HCT116 (cell line): ENCODE measurements around the gene AOAH. TPM values are rescaled to one million over a fixed set of nuclear protein-coding genes. Genes with fewer than 3 reads are reported as not detected.
"Not testable (repeated sequence)": the region's sequence is repeated elsewhere in the genome, so short reads cannot be mapped to it uniquely, and the experiment has no call there.

Source experiments
- ATAC-seq: fragments of 200-7000 bp; cut with Tn5 transposase; 2 replicates; pipeline ENCODE4 v1.9.1; 2020; ENCODE audit warnings: mild to moderate bottlenecking, moderate library complexity
- BruUV-seq: library from RNA; stranded (reverse); fragments of 400-500 nt; replicated peaks from 2 replicates; lab custom pipeline; 2021; lab: Mats Ljungman, UMichigan
- CTCF ChIA-PET: fragments of 300-600 bp; sonication (Branson Sonifier 250); formaldehyde crosslinking; loops from one replicate; lab custom pipeline; 2021; ENCODE audit warnings: antibody characterized with exemption; lab: Charles Lee
- POLR2A ChIA-PET: fragments of 300-600, 350-600 bp; sonication (Branson Sonifier 250); formaldehyde crosslinking; loops from one replicate; lab custom pipeline; 2021; ENCODE audit warnings: antibody characterized with exemption; lab: Charles Lee
- RAD21 ChIA-PET, 2 experiments: fragments of 300-600 bp; sonication (Branson Sonifier 250); formaldehyde crosslinking; loops; one replicate each; lab custom pipeline; 2023; ENCODE audit warnings: low total read pairs in 2 of 2; ENCODE audit not compliant: uncharacterized antibody in 2 of 2, unreplicated experiment in 2 of 2, low non-redundant PET in 1 of 2; lab: Charles Lee
- DNase-seq: peaks from one replicate; pipeline ENCODE4 v3.0.0-alpha.2; 2010; ENCODE audit warnings: low read depth, low spot score
- H2AFZ ChIP-seq: fragments of 200-600 bp; shearing (Covaris generic), sonication (generic); 2 replicates; pipeline ENCODE4 v1.6.1; 2017; ENCODE audit warnings: low read depth, mixed run types, mixed read lengths, antibody characterized with exemption, low read length; ENCODE audit not compliant: poor library complexity, severe bottlenecking
- H3K27ac ChIP-seq: 2 replicates; pipeline ENCODE4 v1.5.1; 2012; ENCODE audit warnings: low read depth, low read length
- H3K27me3 ChIP-seq: fragments of 200-600 bp; sonication (generic); 2 replicates; pipeline ENCODE4 v1.6.1; 2016; ENCODE audit warnings: mixed run types, low read length, mixed read lengths; ENCODE audit not compliant: insufficient read depth
- H3K36me3 ChIP-seq, 2 experiments: fragments of 200-500 bp in 1 of 2; fragments of 200-600 bp in 1 of 2; sonication (Bioruptor generic) in 1 of 2; sonication (generic) in 1 of 2; 2 replicates each; pipeline versions ENCODE4 v1.5.1 to v1.6.1; 2014 to 2016; ENCODE audit warnings: low read length in 2 of 2, inconsistent platforms in 1 of 2, mixed read lengths in 1 of 2, mixed run types in 1 of 2; ENCODE audit not compliant: insufficient read depth in 2 of 2, control insufficient read depth in 1 of 2
- H3K4me1 ChIP-seq, 2 experiments: fragments of 200-600 bp in 1 of 2; sonication (generic) in 1 of 2; 2 replicates each; pipeline versions ENCODE4 v1.5.1 to v1.6.1; 2012 to 2017; ENCODE audit warnings: low read length in 2 of 2, inconsistent platforms in 1 of 2, mild to moderate bottlenecking in 1 of 2, mixed read lengths in 1 of 2, mixed run types in 1 of 2, moderate library complexity in 1 of 2; ENCODE audit not compliant: insufficient read depth in 2 of 2, control insufficient read depth in 1 of 2
- H3K4me2 ChIP-seq: fragments of 200-600 bp; sonication (generic); 2 replicates; pipeline ENCODE4 v1.6.1; 2017; ENCODE audit warnings: mixed run types, low read length, mixed read lengths
- H3K4me3 ChIP-seq, 2 experiments: fragments of 200-600 bp in 1 of 2; sonication (generic) in 1 of 2; replicated peaks in 1 of 2; 2 replicates each; pipeline ENCODE4 v1.5.1; 2011 to 2016; ENCODE audit warnings: low read length in 2 of 2, control low read depth in 1 of 2, low read depth in 1 of 2, mild to moderate bottlenecking in 1 of 2, mixed read lengths in 1 of 2, mixed run types in 1 of 2
- H3K79me2 ChIP-seq: fragments of 200-600 bp; sonication (generic); 2 replicates; pipeline ENCODE4 v1.6.1; 2017; ENCODE audit warnings: mild to moderate bottlenecking, mixed run types, low read length, moderate library complexity, mixed read lengths; ENCODE audit not compliant: insufficient read depth
- H3K9ac ChIP-seq: fragments of 200-600 bp; sonication (generic); 2 replicates; pipeline ENCODE4 v1.6.1; 2016; ENCODE audit warnings: low read length, mixed read lengths
- H3K9me2 ChIP-seq: fragments of 200-600 bp; sonication (generic), shearing (Covaris generic); 2 replicates; pipeline ENCODE4 v1.6.1; 2017; ENCODE audit warnings: mixed run types, mild to moderate bottlenecking, moderate library complexity; ENCODE audit not compliant: insufficient read depth
- H3K9me3 ChIP-seq, 2 experiments: fragments of 200-500 bp in 1 of 2; fragments of 200-600 bp in 1 of 2; sonication (Bioruptor generic) in 1 of 2; sonication (generic) in 1 of 2; 2 replicates each; pipeline ENCODE4 v1.6.1; 2014 to 2017; ENCODE audit warnings: low read length in 2 of 2, mixed read lengths in 2 of 2, inconsistent platforms in 1 of 2, low read depth in 1 of 2, mild to moderate bottlenecking in 1 of 2, mixed run types in 1 of 2, moderate library complexity in 1 of 2; ENCODE audit not compliant: control insufficient read depth in 1 of 2, insufficient read depth in 1 of 2
- H4K20me1 ChIP-seq: fragments of 200-600 bp; sonication (generic), shearing (Covaris generic); 2 replicates; pipeline ENCODE4 v1.6.1; 2017; ENCODE audit warnings: mixed run types, mild to moderate bottlenecking, moderate library complexity; ENCODE audit not compliant: insufficient read depth
- ATF3 ChIP-seq: IDR thresholded peaks from 2 replicates; pipeline ENCODE4 v1.6.1; 2012
- CEBPB ChIP-seq: IDR thresholded peaks from 2 replicates; pipeline ENCODE4 v1.6.1; 2012; ENCODE audit warnings: low read depth
- ELF1 ChIP-seq: IDR thresholded peaks from 2 replicates; pipeline ENCODE4 v1.6.1; 2012; ENCODE audit warnings: low read depth, borderline replicate concordance
- EZH2phosphoT487 ChIP-seq: fragments of 200-600 bp; IDR thresholded peaks from 2 replicates; pipeline ENCODE4 v1.6.1; 2018; ENCODE audit warnings: antibody characterized with exemption, borderline replicate concordance
- MAX ChIP-seq: IDR thresholded peaks from 2 replicates; pipeline ENCODE4 v1.6.1; 2012
- POLR2A ChIP-seq: IDR thresholded peaks from 2 replicates; pipeline ENCODE4 v1.7.0; 2011; ENCODE audit warnings: borderline replicate concordance; ENCODE audit not compliant: insufficient read depth, insufficient read length; ENCODE audit errors: extremely low read depth
- REST ChIP-seq: IDR thresholded peaks from 2 replicates; pipeline ENCODE4 v1.6.1; 2012; ENCODE audit warnings: low read depth
- SIN3A ChIP-seq: IDR thresholded peaks from 2 replicates; pipeline ENCODE4 v1.6.1; 2012; ENCODE audit warnings: low read depth
- YY1 ChIP-seq: IDR thresholded peaks from 2 replicates; pipeline ENCODE4 v1.6.1; 2011; ENCODE audit warnings: low read length, low read depth, moderate library complexity, mild to moderate bottlenecking; ENCODE audit not compliant: insufficient replicate concordance; ENCODE audit errors: extremely low read depth
- ZFX ChIP-seq: fragments of 450-650 bp; IDR thresholded peaks from 2 replicates; pipeline ENCODE4 v1.6.1; 2017
- intact Hi-C: fragments of 100-400 bp; cut with micrococcal nuclease; formaldehyde crosslinking; loops from 2 replicates; pipeline ENCODE4 v1.10.0; 2022
- total RNA-seq: library from RNA; stranded (reverse); gene quantifications from one replicate; pipeline ENCODE4 v1.2.1, GENCODE V29; 2021; ENCODE audit not compliant: unreplicated experiment

AOAH gene
- total RNA-seq, 1 experiment from 2014 or later: 1.1 TPM

GRCh38 chr7:36717586-36717985 lies 6.7 kb downstream of the AOAH start:
- Histone ChIP-seq H2AFZ (no peak overlapping the region), H4K20me1 (no peaks in the 10 kb centered on the region), H3K9me2 (no peaks in the 10 kb centered on the region), H3K36me3 (no peaks in the 10 kb centered on the region), H3K79me2 (no peaks in the 10 kb centered on the region), H3K27ac (no peak overlapping the region), H3K9ac (no peak overlapping the region), H3K9me3 (no peaks in the 10 kb centered on the region), H3K4me3 (no peak overlapping the region), H3K4me1 (no peaks in the 10 kb centered on the region), H3K4me2 (no peak overlapping the region), H3K27me3 (peaks cover 7% of the 10 kb centered on the region; the same call in 1 of the 2 replicates)
- intact Hi-C loops: no loop called here
- DNase-seq (no peak), ATAC-seq (no peak)
- BruUV-seq: no TSS peak
- ChIA-PET POLR2A (no interaction called here), CTCF (no interaction called here), RAD21 (no interaction called here)
- no peak for TF ChIP-seq POLR2A
- no peak for TF ChIP-seq ZFX
- no peak for TF ChIP-seq ELF1
- no peak for TF ChIP-seq SIN3A

- RAD21 ChIA-PET: not testable (repeated sequence)
Measured at GRCh38 chr7:36716802-36717201, 7.5 kb downstream of the AOAH start.

GRCh38 chr7:36712015-36712414 lies 12.3 kb downstream of the AOAH start:
- BruUV-seq: no TSS peak
- H3K9me3 ChIP-seq: no peaks in the 10 kb centered on the region
- peaks cover 6% of the 10 kb centered on the region for H3K27me3 ChIP-seq
- ChIA-PET CTCF (no interaction called here), POLR2A (no interaction called here), RAD21 (no interaction called here)
- no peak for DNase-seq
- H3K4me2 ChIP-seq: no peak overlapping the region
- H2AFZ ChIP-seq: no peak overlapping the region
- H3K27ac ChIP-seq: no peak overlapping the region
- no peaks in the 10 kb centered on the region for H3K4me1 ChIP-seq
- H3K4me3 ChIP-seq: no peak overlapping the region
- no peaks in the 10 kb centered on the region for H4K20me1 ChIP-seq
- no peak overlapping the region for H3K9ac ChIP-seq
- no peaks in the 10 kb centered on the region for H3K79me2 ChIP-seq
- no peak for ATAC-seq
- H3K9me2 ChIP-seq: no peaks in the 10 kb centered on the region
- intact Hi-C loops: no loop called here
- H3K36me3 ChIP-seq: no peaks in the 10 kb centered on the region
- no peak for TF ChIP-seq ATF3
- no peak for TF ChIP-seq MAX
- TF ChIP-seq REST: no peak
- TF ChIP-seq EZH2phosphoT487: no peak
- no peak for TF ChIP-seq CEBPB
- TF ChIP-seq YY1: no peak

More at GRCh38 chr7:36716802-36717201, 7.5 kb downstream of the AOAH start:
- H4K20me1 ChIP-seq, BruUV-seq, ATAC-seq, H2AFZ ChIP-seq, H3K9ac ChIP-seq, H3K4me3 ChIP-seq, CTCF ChIA-PET, H3K36me3 ChIP-seq, H3K4me2 ChIP-seq, H3K4me1 ChIP-seq, DNase-seq, H3K9me3 ChIP-seq, H3K27ac ChIP-seq, H3K79me2 ChIP-seq, intact Hi-C loops, H3K27me3 ChIP-seq, POLR2A ChIA-PET, H3K9me2 ChIP-seq: not testable (repeated sequence)
